IPS-15b (cell line): ENCODE data around the gene CDKN2D.

Experiments
- H3K27me3 ChIP-seq: one replicate; pipeline ENCODE4 v1.6.1; 2013; ENCODE audit warnings: low read length; ENCODE audit not compliant: control insufficient read depth, insufficient read depth
- H3K36me3 ChIP-seq: one replicate; pipeline ENCODE4 v1.6.1; 2013; ENCODE audit warnings: low read length; ENCODE audit not compliant: control insufficient read depth, insufficient read depth
- H3K4me1 ChIP-seq: one replicate; pipeline ENCODE4 v1.6.1; 2013; ENCODE audit warnings: mild to moderate bottlenecking, low read length; ENCODE audit not compliant: control insufficient read depth, insufficient read depth
- H3K4me3 ChIP-seq: one replicate; pipeline ENCODE4 v1.5.1; 2013; ENCODE audit warnings: low read depth, low read length
- H3K9ac ChIP-seq: one replicate; pipeline ENCODE4 v1.6.1; 2013; ENCODE audit warnings: low read depth, mild to moderate bottlenecking, low read length
- H3K9me3 ChIP-seq: one replicate; pipeline ENCODE4 v1.6.1; 2013; ENCODE audit warnings: mild to moderate bottlenecking, low read length; ENCODE audit not compliant: control insufficient read depth, insufficient read depth

CDKN2D gene

GRCh38 chr19:10525636-10526035, 43.1 kb downstream of the CDKN2D start:
- no peaks in the 10 kb centered on the region for H3K4me1 ChIP-seq
- H3K36me3 ChIP-seq: no peaks in the 10 kb centered on the region
- no peak overlapping the region for H3K4me3 ChIP-seq
- no peak overlapping the region for H3K9ac ChIP-seq
- no peaks in the 10 kb centered on the region for H3K27me3 ChIP-seq
- no peaks in the 10 kb centered on the region for H3K9me3 ChIP-seq

DNA sequence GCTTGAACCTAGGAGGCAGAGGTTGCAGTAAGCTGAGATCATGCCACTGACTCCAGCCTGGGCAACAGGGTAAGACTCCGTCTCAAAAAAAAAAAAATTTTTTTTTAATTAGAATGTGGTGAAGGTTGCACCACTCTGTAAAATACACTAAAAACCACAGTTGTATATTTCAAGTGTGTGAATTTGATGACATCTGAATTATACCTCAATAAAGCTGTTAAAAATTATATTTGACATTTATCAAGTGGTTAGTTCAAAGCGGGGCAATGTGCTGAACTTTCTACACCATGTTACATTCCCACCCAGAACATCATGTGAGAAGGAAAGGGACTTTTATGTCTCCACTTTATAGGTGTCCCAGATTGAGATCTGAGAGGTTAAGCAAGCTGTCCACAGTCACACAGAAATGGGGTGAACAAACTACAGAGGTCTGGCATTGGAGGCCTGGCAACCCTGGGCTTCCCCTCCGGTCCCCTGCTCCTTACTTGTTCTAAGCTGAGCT, 45.6 kb downstream of the CDKN2D start:
- no peak overlapping the region for H3K9ac ChIP-seq
- H3K4me1 ChIP-seq: no peaks in the 10 kb centered on the region
- no peaks in the 10 kb centered on the region for H3K36me3 ChIP-seq
- no peaks in the 10 kb centered on the region for H3K9me3 ChIP-seq
- no peak overlapping the region for H3K4me3 ChIP-seq
- peaks cover 14% of the 10 kb centered on the region for H3K27me3 ChIP-seq

GRCh38 chr19:10521461-10522171, 47.2 kb downstream of the CDKN2D start:
- Histone ChIP-seq H3K9ac (no peak overlapping the region), H3K9me3 (no peaks in the 10 kb centered on the region), H3K27me3 (peaks cover 29% of the 10 kb centered on the region), H3K36me3 (no peaks in the 10 kb centered on the region), H3K4me3 (no peak overlapping the region), H3K4me1 (no peaks in the 10 kb centered on the region)

- H3K27me3 ChIP-seq: peaks cover 37% of the 10 kb centered on the region
- no peaks in the 10 kb centered on the region for H3K36me3 ChIP-seq
- no peak overlapping the region for H3K9ac ChIP-seq
- no peaks in the 10 kb centered on the region for H3K4me1 ChIP-seq
- no peak overlapping the region for H3K4me3 ChIP-seq
- no peaks in the 10 kb centered on the region for H3K9me3 ChIP-seq
Observed at GRCh38 chr19:10520652-10521318, 48.0 kb downstream of the CDKN2D start.

DNA sequence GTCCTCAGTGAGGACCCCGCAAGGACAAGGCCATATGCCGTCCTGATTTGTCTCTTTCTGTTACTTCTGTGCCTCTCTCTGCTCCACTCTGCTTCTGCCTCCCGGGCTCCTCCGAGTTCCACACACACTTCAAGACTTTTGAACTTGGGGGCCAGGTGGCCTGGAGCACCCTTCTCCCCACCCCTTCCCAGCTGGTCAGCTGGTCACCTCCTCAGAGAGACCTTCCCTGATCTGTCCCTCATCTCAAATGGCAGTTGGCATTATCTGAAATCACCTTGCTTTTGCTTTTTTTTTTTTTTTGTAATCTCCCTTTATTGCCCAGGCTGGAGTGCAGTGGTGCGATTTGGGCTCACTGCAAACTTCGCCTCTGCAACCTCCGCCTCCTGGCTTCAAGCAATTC, 49.4 kb downstream of the CDKN2D start:
- Histone ChIP-seq H3K27me3 (peaks cover 51% of the 10 kb centered on the region), H3K9me3 (no peaks in the 10 kb centered on the region), H3K36me3 (no peaks in the 10 kb centered on the region), H3K4me3 (no peak overlapping the region), H3K4me1 (no peaks in the 10 kb centered on the region), H3K9ac (no peak overlapping the region)

GRCh38 chr19:10518444-10519361, 50.1 kb downstream of the CDKN2D start:
- H3K4me3 ChIP-seq: peak overlapping the region; percentile 76
- no peaks in the 10 kb centered on the region for H3K4me1 ChIP-seq
- no peaks in the 10 kb centered on the region for H3K36me3 ChIP-seq
- no peak overlapping the region for H3K9ac ChIP-seq
- peaks cover 58% of the 10 kb centered on the region for H3K27me3 ChIP-seq
- no peaks in the 10 kb centered on the region for H3K9me3 ChIP-seq

DNA sequence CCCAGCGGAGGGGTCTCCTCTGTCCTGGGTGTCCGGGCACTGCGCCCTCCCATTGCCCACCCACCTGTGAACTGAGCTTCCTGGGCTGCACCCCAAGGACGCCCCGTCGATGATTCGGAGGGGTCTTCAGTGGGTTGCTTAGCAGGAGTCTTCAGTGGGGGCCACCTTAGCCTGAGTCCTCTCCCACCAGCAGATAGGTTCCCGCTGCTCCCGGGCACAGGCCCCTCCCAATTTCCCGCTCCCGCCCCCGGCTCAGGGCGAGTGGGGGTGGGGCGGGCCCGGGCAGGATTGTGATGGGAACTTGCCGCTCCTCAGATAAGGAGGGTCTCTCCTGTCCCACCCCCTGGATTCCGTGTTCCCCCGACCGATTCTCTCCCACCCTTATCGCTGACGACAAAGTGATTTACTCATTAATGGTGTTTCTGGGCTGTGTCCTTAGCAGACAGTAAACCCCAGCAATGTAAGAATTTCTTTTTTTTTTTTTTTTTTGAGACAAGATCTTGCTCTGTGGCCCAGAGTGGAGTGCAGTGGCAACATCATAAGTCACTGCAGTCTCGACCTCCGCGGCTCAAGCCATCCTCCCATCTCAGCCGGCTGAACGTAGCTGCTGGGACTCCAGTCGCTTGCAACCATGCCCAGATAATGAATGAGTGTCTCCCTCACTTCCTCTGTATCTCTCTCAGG, 50.9 kb downstream of the CDKN2D start:
- peak overlapping the region; percentile 76 for H3K4me3 ChIP-seq
- H3K4me1 ChIP-seq: no peaks in the 10 kb centered on the region
- no peaks in the 10 kb centered on the region for H3K9me3 ChIP-seq
- peak overlapping the region; percentile 24 for H3K9ac ChIP-seq
- H3K27me3 ChIP-seq: peaks cover 66% of the 10 kb centered on the region
- no peaks in the 10 kb centered on the region for H3K36me3 ChIP-seq

DNA sequence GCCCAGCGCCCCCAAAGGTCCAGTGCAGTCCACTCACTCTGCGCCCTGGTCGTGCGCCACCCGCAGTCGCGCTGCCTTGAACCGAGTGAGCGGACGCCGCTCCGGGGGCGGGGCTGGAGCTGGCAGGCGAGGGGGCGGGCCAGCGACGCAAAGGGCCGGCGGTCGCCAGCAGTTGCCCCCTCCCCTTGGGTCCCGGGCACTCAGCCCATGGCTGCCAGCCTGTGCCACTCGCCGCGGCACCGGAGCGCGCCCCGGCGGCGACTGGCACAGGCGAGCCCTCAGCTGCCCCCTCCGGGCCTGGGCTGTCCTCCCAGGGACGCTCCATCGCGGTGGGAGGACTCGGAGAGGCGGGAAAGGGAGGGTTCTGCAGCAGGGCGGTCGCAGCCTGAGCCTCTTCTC, 51.4 kb downstream of the CDKN2D start, which contains the start of gene S1PR5:
S1PR5 (minus strand) TSS at position 87 of the 399 bp plus-strand sequence. CDS start 2,436 bp downstream, outside the sequence.
- peaks cover 72% of the 10 kb centered on the region for H3K27me3 ChIP-seq

DNA sequence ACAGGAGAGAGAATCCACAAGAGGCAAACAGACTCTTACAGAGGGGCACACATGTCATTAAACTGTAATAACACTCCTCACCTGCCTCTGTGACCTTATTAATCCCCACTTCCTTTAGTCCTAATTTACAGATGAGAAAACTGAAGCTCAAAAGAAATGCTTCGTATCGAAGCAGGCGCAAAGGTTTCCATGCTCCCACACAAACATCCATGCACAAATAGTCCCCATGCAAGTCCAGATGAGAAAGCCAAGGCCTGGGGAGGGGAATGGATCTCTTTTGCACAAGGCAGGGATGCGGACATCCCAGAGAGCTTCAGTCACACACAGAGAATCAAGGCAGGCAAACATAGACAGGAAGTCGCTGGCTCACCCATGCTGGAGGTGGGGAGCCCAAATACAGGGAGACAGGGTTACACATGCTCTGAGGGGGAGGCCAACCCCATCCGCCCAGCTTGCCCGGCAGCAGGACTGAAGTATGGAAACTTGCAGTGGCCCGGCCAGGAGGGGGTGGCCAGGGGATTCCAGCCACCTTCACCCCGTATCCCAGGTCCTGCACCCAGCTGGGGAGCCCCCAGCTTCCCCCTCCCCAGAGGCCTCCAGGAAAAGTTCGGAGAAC, 52.0 kb downstream of the CDKN2D start:
- peak overlapping the region; percentile 76 for H3K4me3 ChIP-seq
- peaks cover 76% of the 10 kb centered on the region for H3K27me3 ChIP-seq
- H3K9ac ChIP-seq: peak overlapping the region; percentile 54

More for the DNA sequence above, 51.4 kb downstream of the CDKN2D start, which contains the start of gene S1PR5:
- H3K36me3 ChIP-seq: no peaks in the 10 kb centered on the region
- peak within 1 kb of the TSS; percentile 54 for H3K9ac ChIP-seq
- H3K4me1 ChIP-seq: no peaks in the 10 kb centered on the region
- H3K9me3 ChIP-seq: no peaks in the 10 kb centered on the region
- H3K4me3 ChIP-seq: peak within 1 kb of the TSS; percentile 76

More for the DNA sequence above, 52.0 kb downstream of the CDKN2D start:
- no peaks in the 10 kb centered on the region for H3K9me3 ChIP-seq
- H3K4me1 ChIP-seq: no peaks in the 10 kb centered on the region
- no peaks in the 10 kb centered on the region for H3K36me3 ChIP-seq
